H1 (cell line): Measurements from ENCODE around the gene CYP2C18. TPM values are rescaled to one million over a fixed set of nuclear protein-coding genes. Genes with fewer than 3 reads are reported as not detected.
A peak's percentile ranks its signal among the peaks of the same experiment; 100 is the strongest.

Experiments
- CTCF ChIA-PET: fragments of 300-600 bp; sonication (Branson Sonifier 250); formaldehyde crosslinking; loops from one replicate; lab custom pipeline; 2021; ENCODE audit not compliant: partially characterized antibody; lab: Charles Lee
- POLR2A ChIA-PET: fragments of 300-600 bp; sonication (Branson Sonifier 250); formaldehyde crosslinking; loops from one replicate; lab custom pipeline; 2021; ENCODE audit warnings: inconsistent platforms; ENCODE audit not compliant: partially characterized antibody; lab: Charles Lee
- DNase-seq, 2 experiments: peaks; one replicate each; pipeline versions ENCODE4 v3.0.0 to v3.0.0-alpha.2; 2010 to 2022; ENCODE audit warnings: low spot score in 2 of 2, low read depth in 1 of 2, mixed read lengths in 1 of 2
- FAIRE-seq: peaks from 2 replicates; lab custom pipeline; 2011; peaks lifted over from hg19 to GRCh38; lab: Jason Lieb, UNC
- H2AFZ ChIP-seq: 2 replicates; pipeline ENCODE4 v1.8.1; 2012; ENCODE audit warnings: low read length, inconsistent platforms
- H2AK5ac ChIP-seq: 2 replicates; pipeline ENCODE4 v1.6.1; 2013; ENCODE audit warnings: low read depth, low read length
- H2BK120ac ChIP-seq: replicated peaks from 2 replicates; pipeline ENCODE3; 2013; ENCODE audit warnings: low read depth, low read length, inconsistent platforms
- H2BK12ac ChIP-seq: 2 replicates; pipeline ENCODE4 v1.6.1; 2013; ENCODE audit warnings: low read depth, low read length
- H2BK15ac ChIP-seq: 2 replicates; pipeline ENCODE4 v1.6.1; 2013; ENCODE audit warnings: low read length
- H2BK20ac ChIP-seq: 2 replicates; pipeline ENCODE4 v1.6.1; 2013; ENCODE audit warnings: low read length
- H2BK5ac ChIP-seq: 2 replicates; pipeline ENCODE4 v1.6.1; 2013; ENCODE audit warnings: low read depth, low read length
- H3K14ac ChIP-seq: 2 replicates; pipeline ENCODE4 v1.6.1; 2013; ENCODE audit warnings: inconsistent platforms; ENCODE audit not compliant: insufficient read length
- H3K18ac ChIP-seq: 2 replicates; pipeline ENCODE4 v1.6.1; 2013; ENCODE audit warnings: low read length; ENCODE audit errors: extremely low read depth
- H3K23ac ChIP-seq: 2 replicates; pipeline ENCODE4 v1.6.1; 2013; ENCODE audit warnings: inconsistent platforms; ENCODE audit not compliant: insufficient read length
- H3K23me2 ChIP-seq: 2 replicates; pipeline ENCODE4 v1.6.1; 2013; ENCODE audit warnings: low read depth, low read length
- H3K27ac ChIP-seq: 2 replicates; pipeline ENCODE4 v1.6.1; 2011; ENCODE audit warnings: low read depth, low read length, inconsistent platforms
- H3K27me3 ChIP-seq, 4 experiments: replicated peaks in 1 of 4; 1 replicate in 1 of 4; 2 replicates in 3 of 4; pipeline versions ENCODE4 v1.6.1 to v1.8.1; 2011 to 2013; ENCODE audit warnings: low read length in 3 of 4, mild to moderate bottlenecking in 3 of 4, inconsistent platforms in 2 of 4, mixed read lengths in 2 of 4, moderate library complexity in 1 of 4; ENCODE audit not compliant: control insufficient read depth in 3 of 4, insufficient read depth in 3 of 4; ENCODE audit errors: extremely low read depth in 1 of 4
- H3K36me3 ChIP-seq, 4 experiments: 2 replicates each; pipeline versions ENCODE4 v1.6.1 to v1.8.1; 2011 to 2013; ENCODE audit warnings: mild to moderate bottlenecking in 4 of 4, low read length in 3 of 4, moderate library complexity in 2 of 4, control low read depth in 1 of 4, inconsistent platforms in 1 of 4; ENCODE audit not compliant: insufficient read depth in 4 of 4, control insufficient read depth in 2 of 4
- H3K4ac ChIP-seq: replicated peaks from 2 replicates; pipeline ENCODE3; 2013; ENCODE audit warnings: low read length, low read depth, mixed read lengths, inconsistent platforms; ENCODE audit not compliant: insufficient read length
- H3K4me1 ChIP-seq, 4 experiments: replicated peaks in 1 of 4; 1 replicate in 1 of 4; 2 replicates in 3 of 4; pipeline versions ENCODE4 v1.6.1 to v1.8.1; 2011 to 2013; ENCODE audit warnings: low read length in 3 of 4, inconsistent platforms in 2 of 4, mixed read lengths in 1 of 4; ENCODE audit not compliant: insufficient read depth in 4 of 4, control insufficient read depth in 3 of 4
- H3K4me2 ChIP-seq, 2 experiments: 2 replicates each; pipeline versions ENCODE4 v1.6.1 to v1.8.1; 2011 to 2013; ENCODE audit warnings: low read depth in 2 of 2, low read length in 2 of 2, control low read depth in 1 of 2, inconsistent platforms in 1 of 2, mild to moderate bottlenecking in 1 of 2; ENCODE audit not compliant: insufficient read depth in 1 of 2
- H3K4me3 ChIP-seq, 4 experiments: fragments of 200-600, 300-600 bp in 1 of 4; sonication (generic), shearing (Covaris generic), sonication (Bioruptor Twin) in 1 of 4; 2 replicates each; pipeline versions ENCODE4 v1.5.1 to v1.8.1; 2011 to 2016; ENCODE audit warnings: low read length in 4 of 4, low read depth in 3 of 4, control low read depth in 2 of 4, inconsistent platforms in 2 of 4, mild to moderate bottlenecking in 2 of 4, mixed read lengths in 1 of 4, moderate library complexity in 1 of 4; ENCODE audit not compliant: insufficient read depth in 2 of 4; ENCODE audit errors: extremely low read depth in 1 of 4
- H3K56ac ChIP-seq: replicated peaks from 2 replicates; pipeline ENCODE3; 2013; ENCODE audit warnings: low read depth, mild to moderate bottlenecking, mixed read lengths, low read length, inconsistent platforms; ENCODE audit not compliant: insufficient read length
- H3K79me1 ChIP-seq: 2 replicates; pipeline ENCODE4 v1.6.1; 2013; ENCODE audit warnings: low read depth, low read length, control low read depth
- H3K79me2 ChIP-seq, 2 experiments: 2 replicates each; pipeline versions ENCODE4 v1.6.1 to v1.8.1; 2012 to 2013; ENCODE audit warnings: low read length in 2 of 2, mild to moderate bottlenecking in 2 of 2, inconsistent platforms in 1 of 2; ENCODE audit not compliant: insufficient read depth in 2 of 2, control insufficient read depth in 1 of 2
- H3K9ac ChIP-seq, 4 experiments: replicated peaks in 1 of 4; 1 replicate in 1 of 4; 2 replicates in 3 of 4; pipeline versions ENCODE4 v1.6.1 to v1.8.1; 2011 to 2013; ENCODE audit warnings: low read depth in 3 of 4, low read length in 3 of 4, control low read depth in 2 of 4, mild to moderate bottlenecking in 2 of 4, moderate library complexity in 2 of 4, inconsistent platforms in 1 of 4; ENCODE audit errors: extremely low read depth in 1 of 4
- H3K9me3 ChIP-seq, 2 experiments: 2 replicates each; pipeline versions ENCODE4 v1.6.1 to v1.8.1; 2012 to 2013; ENCODE audit warnings: mild to moderate bottlenecking in 2 of 2, moderate library complexity in 2 of 2, control low read depth in 1 of 2, inconsistent platforms in 1 of 2, low read depth in 1 of 2, low read length in 1 of 2, mixed read lengths in 1 of 2; ENCODE audit not compliant: insufficient read depth in 2 of 2
- H4K20me1 ChIP-seq, 2 experiments: replicated peaks in 1 of 2; 2 replicates each; pipeline versions ENCODE3 to v1.8.1; 2011 to 2013; ENCODE audit warnings: inconsistent platforms in 2 of 2, low read length in 2 of 2, mild to moderate bottlenecking in 1 of 2; ENCODE audit not compliant: insufficient read depth in 2 of 2, control insufficient read depth in 1 of 2
- H4K5ac ChIP-seq: 2 replicates; pipeline ENCODE4 v1.6.1; 2013; ENCODE audit warnings: low read length, low read depth, mixed read lengths, inconsistent platforms; ENCODE audit not compliant: insufficient read length
- H4K8ac ChIP-seq: 2 replicates; pipeline ENCODE4 v1.8.0; 2013; ENCODE audit warnings: mild to moderate bottlenecking, moderate library complexity, low read length, inconsistent platforms; ENCODE audit not compliant: insufficient read depth; ENCODE audit errors: extremely low read depth
- H4K91ac ChIP-seq: replicated peaks from 2 replicates; pipeline ENCODE3; 2013; ENCODE audit warnings: low read length, mixed read lengths, inconsistent platforms; ENCODE audit not compliant: insufficient read length
- ASH2L ChIP-seq: fragments of 200-600, 300-600 bp; sonication (generic); IDR thresholded peaks from one replicate; pipeline ENCODE4 v1.7.1; 2017; ENCODE audit warnings: low read length
- BCL11A ChIP-seq, 2 experiments: IDR thresholded peaks; one replicate each; pipeline ENCODE4 v1.6.1; 2011; ENCODE audit warnings: low read depth in 2 of 2, low read length in 2 of 2, mild to moderate bottlenecking in 2 of 2
- POLR2AphosphoS5 ChIP-seq: IDR thresholded peaks from 2 replicates; pipeline ENCODE4 v1.6.1; 2011; ENCODE audit warnings: low read depth, low read length
- WGBS, 2 experiments: shearing (Covaris generic) in 1 of 2; methylation state at CpG; one replicate each; pipeline versions ENCODE4 v1.1.6 to v1.1.7; 2013 to 2015; ENCODE audit warnings: low lambda C conversion rate in 2 of 2, mixed read lengths in 2 of 2, inconsistent platforms in 1 of 2, low coverage in 1 of 2, missing lambda C conversion rate in 1 of 2; ENCODE audit not compliant: insufficient replicate concordance in 2 of 2, insufficient coverage in 1 of 2, insufficient read length in 1 of 2; ENCODE audit errors: extremely low coverage in 1 of 2, missing lambda C conversion rate in 1 of 2; 5-methylcytosine and 5-hydroxymethylcytosine counted together
- polyA plus RNA-seq, 7 experiments: library from polyadenylated mRNA; depleted of rRNA in 3 of 7; stranded (reverse) in 5 of 7; unstranded in 2 of 7; fragments of >200 nt in 5 of 7; fragments of 200-250 nt in 2 of 7; gene quantifications; 1 replicate in 5 of 7; 2 replicates in 1 of 7; 4 replicates in 1 of 7; pipeline versions ENCODE4 v1.2.1 to v1.2.3, GENCODE V29; 2011 to 2013; ENCODE audit warnings: missing spikeins in 2 of 7, mixed read lengths in 2 of 7
- total RNA-seq: library from RNA; stranded (reverse); fragmentation: NEBNext Ultra II Directional; extraction: Animal tissue kit (Norgen Biotek cat#: 25700); gene quantifications from 2 replicates; pipeline ENCODE4 v1.2.1, GENCODE V29; 2021

Gene CYP2C18
- total and polyA plus RNA-seq, 2 of the 8 experiments (the other 6 are each of a cell fraction or from before 2014, with no cell fraction given) = 0.17 TPM; not detected in 1

GRCh38 chr10:94757916-94758315, 74.4 kb downstream of the CYP2C18 start:
- Histone ChIP-seq H3K27me3 (no peaks in the 10 kb centered on the region), H2BK5ac (no peak overlapping the region), H2AFZ (peak overlapping the region; percentile 98), H4K5ac (no peak overlapping the region), H3K4me1 (no peaks in the 10 kb centered on the region), H2BK20ac (no peak overlapping the region), H3K36me3 (no peaks in the 10 kb centered on the region), H3K9me3 (no peaks in the 10 kb centered on the region), H2BK120ac (no peak overlapping the region), H3K4me2 (no peak overlapping the region), H3K9ac (no peak overlapping the region), H3K23me2 (no peaks in the 10 kb centered on the region), H4K8ac (no peak overlapping the region)
- ChIA-PET CTCF (no interaction called here), POLR2A (no interaction called here)
- DNase-seq = no peak
- WGBS, 2 experiments = 82% methylated on average over 2 of the region's 2 CpGs; no CpG with 5 or more reads in 1 of the 2 experiments
- TF ChIP-seq BCL11A (IDR thresholded peaks at IDR 0.05; ENCODE audit: low read depth in 2 of 2, low read length in 2 of 2) = no peak
- no peak for TF ChIP-seq POLR2AphosphoS5
- TF ChIP-seq ASH2L = peak; percentile 39
- TF ChIP-seq, all 59 proteins: peak for 1
- Histone ChIP-seq H3K23ac (no peak overlapping the region), H2BK15ac (no peak overlapping the region), H3K14ac (no peak overlapping the region), H2BK12ac (no peak overlapping the region), H4K20me1 (no peaks in the 10 kb centered on the region), H3K4me3 (no peak overlapping the region), H3K79me2 (no peaks in the 10 kb centered on the region), H3K18ac (no peak overlapping the region), H3K56ac (no peak overlapping the region), H4K91ac (no peak overlapping the region), H2AK5ac (no peak overlapping the region), H3K27ac (no peak overlapping the region), H3K79me1 (no peaks in the 10 kb centered on the region), H3K4ac (no peak overlapping the region)
- FAIRE-seq = no peak
